Amygdala (tissue), 56 donors: Measurements from ENCODE around the gene ABHD3.
A peak's percentile ranks its signal among the peaks of the same experiment; 100 is the strongest.
"Not testable (repeated sequence)": the region's sequence is repeated elsewhere in the genome, so short reads cannot be mapped to it uniquely, and the experiment has no call there.

Experiments
- DNase-seq, 56 donors: peaks; one replicate each; lab custom pipeline; 2025; lab: John Stamatoyannopoulos, UW

Gene ABHD3

GRCh38 chr18:21706386-21706865, 1.9 kb upstream of the ABHD3 start:
- no peak for DNase-seq

DNA sequence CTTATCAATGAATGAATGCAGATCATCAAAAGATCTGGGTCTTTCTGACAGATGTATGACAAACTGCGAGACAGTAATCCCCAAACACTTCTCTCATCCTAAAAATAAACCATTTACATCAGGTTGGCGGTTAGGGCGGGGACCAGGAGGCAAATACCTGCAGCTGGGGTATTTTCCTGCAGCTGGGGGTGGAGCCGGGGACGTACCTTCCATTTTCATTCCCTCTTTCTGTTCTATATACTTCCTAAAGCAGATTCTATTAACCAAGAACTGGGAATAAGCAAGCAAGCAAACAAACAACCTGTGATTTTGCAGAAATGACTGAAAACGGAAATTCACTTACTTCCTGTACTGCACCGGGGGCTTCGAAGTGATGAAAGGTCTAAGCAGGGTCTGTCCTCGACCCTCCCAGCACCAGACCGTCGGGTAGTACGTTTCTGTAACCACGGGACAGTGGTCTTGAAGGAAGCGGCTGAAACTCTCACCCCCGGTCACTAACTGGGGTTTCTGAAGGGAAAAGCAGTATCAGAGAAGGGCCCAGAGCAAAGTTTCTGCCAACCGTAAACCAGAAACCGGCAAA, 1.2 kb downstream of the ABHD3 start:
- DNase-seq: peak in 7 of 56 donors; percentile 4 to 26 (median 13)

- DNase-seq: no peak
These were observed 2.0 kb downstream of the ABHD3 start for GRCh38 chr18:21702602-21703001.

- no peak for DNase-seq
These were observed 3.0 kb downstream of the ABHD3 start for GRCh38 chr18:21701621-21702020.

- no peak for DNase-seq
These were observed 4.0 kb downstream of the ABHD3 start for GRCh38 chr18:21700528-21701075.

GRCh38 chr18:21693322-21693721, 11.3 kb downstream of the ABHD3 start:
- no peak for DNase-seq

DNA sequence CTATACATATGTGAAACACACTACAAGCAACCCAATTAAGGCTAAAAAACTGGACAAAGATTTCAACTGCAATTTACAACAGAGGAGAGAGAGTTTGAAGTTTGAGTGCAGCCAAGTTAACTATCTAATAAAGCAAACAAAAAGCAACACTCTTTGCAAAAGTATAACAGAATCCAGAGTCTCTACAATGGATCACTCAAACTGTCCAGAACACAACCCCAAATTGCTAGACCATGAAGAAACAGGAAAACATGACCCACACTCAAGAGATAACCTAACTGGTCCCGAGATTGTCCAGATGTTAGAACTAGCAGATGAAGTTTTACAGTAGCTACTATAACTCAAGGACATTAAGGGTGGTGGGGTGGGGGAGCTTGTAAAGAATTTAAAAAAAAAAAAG, 14.8 kb downstream of the ABHD3 start:
- DNase-seq: no peak

DNA sequence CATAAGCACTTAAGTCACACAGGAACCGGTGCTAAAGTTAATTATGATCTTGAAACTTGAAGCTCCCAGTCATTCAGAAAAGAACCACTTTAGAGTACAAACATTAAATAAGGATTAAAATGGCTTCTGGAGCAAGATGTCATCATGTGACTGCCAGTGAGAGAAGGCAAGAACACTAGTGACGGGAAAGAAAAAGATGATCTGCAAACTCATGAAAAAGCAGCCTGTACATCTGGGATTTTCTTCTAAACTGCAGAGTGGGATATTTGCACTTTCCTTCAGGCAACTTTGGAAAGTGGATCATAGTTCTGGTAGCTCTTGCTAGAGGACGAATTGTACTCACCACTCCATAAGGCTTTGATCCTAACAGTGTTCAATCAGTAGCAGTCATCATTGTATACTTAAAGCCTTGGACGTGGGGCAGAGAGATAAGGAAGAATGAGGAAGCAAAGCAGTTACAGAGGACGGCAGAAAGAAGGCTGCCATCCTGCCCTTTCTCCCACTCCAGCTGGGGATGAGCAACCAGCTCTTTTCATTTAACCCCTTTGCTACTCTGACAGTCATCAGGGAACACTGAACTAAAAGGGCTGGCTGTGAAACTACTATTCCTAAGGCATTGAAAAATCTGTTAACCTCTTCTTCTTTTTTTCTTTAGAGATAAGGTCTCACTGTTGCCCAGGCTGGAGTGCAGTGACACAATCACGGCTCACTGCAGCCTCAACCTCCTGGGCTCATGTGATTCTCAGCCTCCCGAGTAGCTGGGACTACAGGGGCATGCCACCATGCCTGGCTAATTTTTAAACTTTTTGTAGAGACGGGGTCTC, 18.1 kb downstream of the ABHD3 start:
- no peak for DNase-seq

GRCh38 chr18:21685556-21685981, 19.0 kb downstream of the ABHD3 start:
- DNase-seq: not testable (repeated sequence)

DNA sequence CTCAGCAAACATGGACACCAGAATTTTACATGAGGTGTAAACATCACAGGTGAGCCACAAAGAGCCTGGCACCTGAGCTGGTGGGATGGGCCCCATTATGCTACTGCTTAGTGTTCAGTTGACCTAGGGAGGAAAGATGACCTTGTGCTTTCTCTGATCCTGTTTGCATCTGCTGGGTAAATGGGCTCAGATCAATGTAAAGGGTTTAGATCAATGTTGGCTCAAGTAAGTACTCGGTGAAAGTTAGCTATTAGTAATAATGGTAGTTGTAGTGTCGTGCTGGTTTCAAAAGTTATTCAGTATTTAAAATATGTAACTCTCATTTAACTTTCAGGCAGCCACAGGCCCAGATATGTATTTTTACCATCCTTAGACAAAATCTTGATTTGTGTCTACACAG, 19.8 kb downstream of the ABHD3 start:
- no peak for DNase-seq

GRCh38 chr18:21682371-21683051, 22.1 kb downstream of the ABHD3 start:
- DNase-seq: peak in 1 of 56 donors; percentile 8

- DNase-seq: no peak
These were observed 24.4 kb downstream of the ABHD3 start for GRCh38 chr18:21680161-21680560.

- DNase-seq: no peak
These were observed 25.7 kb downstream of the ABHD3 start for GRCh38 chr18:21678859-21679258.

GRCh38 chr18:21675354-21675753, 29.2 kb downstream of the ABHD3 start:
- DNase-seq: not testable (repeated sequence)

GRCh38 chr18:21672521-21673267, 31.9 kb downstream of the ABHD3 start:
- peak in 13 of 56 donors; percentile 2 to 25 (median 7) for DNase-seq

DNA sequence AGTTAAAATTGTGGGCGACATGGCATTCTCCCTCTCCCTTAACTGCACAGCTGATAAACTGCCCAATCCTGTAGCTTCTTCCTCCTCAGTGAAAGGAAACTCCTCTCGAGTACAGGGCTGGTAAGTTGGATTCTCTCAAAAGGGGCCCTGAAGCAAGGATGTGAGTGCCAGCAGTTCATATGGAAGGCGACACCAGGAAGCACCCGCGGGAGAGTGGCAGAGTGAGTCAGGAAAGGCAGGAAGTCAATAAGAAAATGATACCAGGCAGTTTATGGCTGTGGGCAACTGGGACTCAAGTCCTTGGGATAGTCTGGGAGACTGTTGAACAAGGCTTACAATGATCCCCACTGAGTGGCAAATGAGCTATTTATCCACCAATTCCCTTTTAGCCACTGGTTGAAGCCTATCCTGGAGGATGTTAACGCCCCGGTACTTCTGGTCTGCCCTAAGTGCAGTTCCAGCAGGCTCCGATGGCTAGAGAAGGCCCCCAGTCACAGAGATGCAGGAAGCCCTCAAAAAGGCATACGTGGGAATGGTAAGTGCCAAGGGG, 34.8 kb downstream of the ABHD3 start:
- no peak for DNase-seq

DNA sequence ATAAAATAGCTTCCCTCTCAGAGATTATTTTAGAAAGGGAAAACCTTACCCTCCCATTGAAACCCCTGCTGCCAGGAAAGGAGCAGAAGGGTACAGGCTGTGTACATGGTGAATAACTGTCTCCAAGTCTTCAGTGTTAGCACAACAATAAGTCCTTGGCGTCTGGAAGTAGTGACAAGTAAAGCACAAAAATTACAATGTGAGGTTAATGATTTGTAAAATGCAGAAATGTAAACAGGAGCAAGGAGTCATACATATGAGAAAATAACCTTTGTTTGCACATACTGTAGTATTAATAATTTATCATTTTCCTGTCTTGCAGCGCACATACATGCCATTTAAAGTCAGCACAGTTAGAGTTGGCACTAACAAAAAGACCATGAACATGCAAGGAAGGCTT, 40.5 kb downstream of the ABHD3 start:
- no peak for DNase-seq

DNA sequence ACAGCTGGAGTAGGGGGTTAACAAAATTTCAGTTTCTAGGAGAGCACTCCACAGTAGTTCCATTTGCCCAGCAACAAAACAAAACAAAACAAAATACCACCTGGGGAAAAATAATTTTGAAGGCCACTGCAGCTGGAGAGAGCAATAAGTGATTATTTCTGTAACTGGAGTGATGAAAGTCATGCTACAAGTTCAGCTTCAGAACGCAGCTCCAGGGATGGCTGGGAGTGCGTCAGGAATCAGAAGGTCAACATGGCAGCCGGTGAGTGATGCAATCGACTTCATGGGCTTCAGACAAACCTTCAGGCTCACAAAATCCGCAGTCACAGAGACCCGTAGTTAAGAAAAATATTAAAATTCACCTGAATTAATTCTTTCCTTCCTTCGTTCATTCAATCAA, 41.0 kb downstream of the ABHD3 start:
- no peak for DNase-seq

GRCh38 chr18:21662581-21662980, 42.0 kb downstream of the ABHD3 start:
- DNase-seq: no peak

- DNase-seq: no peak
These were observed 44.5 kb downstream of the ABHD3 start for GRCh38 chr18:21660078-21660477.
